ENCODE measurements around the gene TIMM23B. TPM values are rescaled to one million over a fixed set of nuclear protein-coding genes. Genes with fewer than 3 reads are reported as not detected.
"Not testable (repeated sequence)": the region's sequence is repeated elsewhere in the genome, so short reads cannot be mapped to it uniquely, and the experiment has no call there.

Gene TIMM23B
- total RNA-seq, 2 experiments from 2014 or later = 27.0 to 27.9 TPM

DNA sequence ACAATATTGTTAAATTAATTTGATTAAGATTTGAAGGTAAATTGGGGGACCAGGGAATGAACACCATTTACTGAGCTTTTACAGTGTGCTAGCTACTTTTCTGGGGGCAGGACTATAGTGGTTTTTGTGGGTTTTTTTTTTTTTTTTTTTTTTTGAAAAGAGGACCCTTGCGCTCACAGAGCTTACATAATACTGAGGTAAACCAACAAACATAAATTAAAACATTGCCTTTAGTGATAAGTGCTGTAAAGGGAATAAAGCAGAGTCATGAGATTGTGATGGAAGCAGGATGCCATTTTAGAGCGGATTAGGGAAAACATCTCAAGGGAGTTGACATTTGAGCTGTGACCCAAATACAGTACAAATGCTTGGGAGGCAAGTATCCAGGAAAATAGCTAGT lies 1.8 kb downstream of the TIMM23B start:
- Mint-ChIP-seq H3K4me3 (peak overlapping the region; percentile 2), H3K27ac (peak overlapping the region; percentile 65), H3K4me1 (peaks cover 39% of the 10 kb centered on the region), H3K36me3 (ENCODE audit: low read depth) (peaks cover 27% of the 10 kb centered on the region)
- CTCF ChIA-PET, POLR2A ChIA-PET, H3K27me3 Mint-ChIP-seq, DNase-seq, H3K9me3 Mint-ChIP-seq: not testable (repeated sequence)

DNA sequence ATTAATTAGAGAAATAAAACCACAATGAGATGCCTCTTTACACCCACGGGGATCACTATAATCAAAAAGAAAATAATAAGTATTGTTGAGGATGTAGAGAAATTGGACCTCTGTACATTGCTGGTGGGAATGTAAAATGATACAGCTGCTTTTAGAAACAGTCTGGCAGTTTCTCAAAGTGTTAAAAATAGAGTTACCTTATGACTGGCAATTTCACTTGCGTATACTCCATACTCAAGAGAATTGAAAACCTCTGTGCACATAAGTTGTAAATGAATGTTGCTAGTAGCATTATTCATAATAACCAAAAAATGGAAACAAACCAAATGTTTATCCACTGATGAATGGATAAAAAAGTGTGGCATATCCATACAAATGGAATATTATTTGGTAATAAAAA lies 6.3 kb downstream of the TIMM23B start:
- POLR2A ChIA-PET, H3K27me3 Mint-ChIP-seq, H3K27ac Mint-ChIP-seq, H3K9me3 Mint-ChIP-seq, H3K4me3 Mint-ChIP-seq, CTCF ChIA-PET, DNase-seq: not testable (repeated sequence)
- Mint-ChIP-seq H3K36me3 (ENCODE audit: low read depth) (peaks cover 28% of the 10 kb centered on the region), H3K4me1 (peaks cover 20% of the 10 kb centered on the region)

DNA sequence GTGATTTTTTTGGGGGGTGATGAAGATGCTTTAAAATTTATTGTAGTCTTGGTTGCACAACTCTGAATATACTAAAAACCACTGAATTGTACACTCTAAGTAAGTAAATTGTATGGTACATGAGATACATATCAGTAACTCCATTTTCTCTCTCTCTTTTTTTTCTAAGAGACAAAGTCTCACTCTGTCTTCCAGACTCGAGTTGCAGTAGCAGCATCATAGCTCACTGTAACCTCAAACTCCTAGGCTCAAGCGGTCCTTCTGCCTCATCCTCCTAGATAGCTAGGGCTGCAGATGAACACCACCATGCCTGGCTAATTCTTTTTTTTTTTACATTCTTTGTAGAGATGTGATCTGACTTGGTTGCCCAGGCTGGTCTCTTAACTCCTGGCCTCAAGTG lies 6.9 kb downstream of the TIMM23B start:
- H3K27ac Mint-ChIP-seq, CTCF ChIA-PET, DNase-seq, H3K27me3 Mint-ChIP-seq, H3K4me3 Mint-ChIP-seq, POLR2A ChIA-PET, H3K9me3 Mint-ChIP-seq: not testable (repeated sequence)
- H3K36me3 Mint-ChIP-seq (ENCODE audit: low read depth) = peaks cover 28% of the 10 kb centered on the region
- H3K4me1 Mint-ChIP-seq = peaks cover 15% of the 10 kb centered on the region

DNA sequence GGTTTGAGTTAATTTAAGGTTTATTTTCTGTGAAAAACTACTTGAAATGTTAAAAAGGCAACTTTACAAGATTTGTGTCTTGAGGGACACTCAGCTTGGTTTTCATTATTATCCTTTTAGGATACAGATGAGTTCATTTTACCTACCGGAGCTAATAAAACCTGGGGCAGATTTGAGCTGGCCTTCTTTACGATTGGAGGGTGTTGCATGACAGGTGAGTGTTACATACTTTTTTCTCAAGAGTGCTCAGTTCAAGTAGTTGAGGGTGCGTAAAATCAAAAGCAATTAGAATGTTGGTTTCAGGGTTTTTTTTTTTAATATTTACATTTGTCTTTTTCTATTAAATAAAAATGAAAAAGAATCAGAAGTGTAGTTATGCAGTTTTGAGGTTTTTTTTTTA lies 10.2 kb downstream of the TIMM23B start:
- H3K27me3 Mint-ChIP-seq, H3K4me3 Mint-ChIP-seq, H3K4me1 Mint-ChIP-seq, POLR2A ChIA-PET, H3K27ac Mint-ChIP-seq, CTCF ChIA-PET, H3K9me3 Mint-ChIP-seq, DNase-seq: not testable (repeated sequence)
- peaks cover 18% of the 10 kb centered on the region for H3K36me3 Mint-ChIP-seq (ENCODE audit: low read depth)

DNA sequence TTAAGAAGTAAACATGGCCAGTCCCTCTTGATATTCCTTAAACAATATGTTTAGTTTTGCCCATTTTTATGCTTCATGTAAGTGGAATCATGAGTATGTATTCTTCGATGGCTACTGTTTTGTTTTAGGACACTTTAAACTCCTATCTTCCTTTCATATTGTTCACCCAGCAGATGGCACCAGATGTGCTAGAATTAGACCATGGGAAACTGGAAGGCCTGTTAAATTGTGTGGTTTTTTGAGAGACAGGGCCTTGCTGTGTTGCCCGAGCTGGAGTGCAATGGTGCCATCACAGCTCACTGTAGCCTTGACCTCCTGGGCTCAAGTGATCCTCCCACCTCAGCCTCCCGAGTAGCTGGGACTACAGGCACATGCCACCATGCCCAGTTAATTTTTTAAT lies 11.3 kb downstream of the TIMM23B start:
- H3K4me3 Mint-ChIP-seq, H3K9me3 Mint-ChIP-seq, POLR2A ChIA-PET, CTCF ChIA-PET, H3K27ac Mint-ChIP-seq, H3K27me3 Mint-ChIP-seq, H3K4me1 Mint-ChIP-seq: not testable (repeated sequence)
- DNase-seq = peak; percentile 11
- peaks cover 19% of the 10 kb centered on the region for H3K36me3 Mint-ChIP-seq (ENCODE audit: low read depth)

DNA sequence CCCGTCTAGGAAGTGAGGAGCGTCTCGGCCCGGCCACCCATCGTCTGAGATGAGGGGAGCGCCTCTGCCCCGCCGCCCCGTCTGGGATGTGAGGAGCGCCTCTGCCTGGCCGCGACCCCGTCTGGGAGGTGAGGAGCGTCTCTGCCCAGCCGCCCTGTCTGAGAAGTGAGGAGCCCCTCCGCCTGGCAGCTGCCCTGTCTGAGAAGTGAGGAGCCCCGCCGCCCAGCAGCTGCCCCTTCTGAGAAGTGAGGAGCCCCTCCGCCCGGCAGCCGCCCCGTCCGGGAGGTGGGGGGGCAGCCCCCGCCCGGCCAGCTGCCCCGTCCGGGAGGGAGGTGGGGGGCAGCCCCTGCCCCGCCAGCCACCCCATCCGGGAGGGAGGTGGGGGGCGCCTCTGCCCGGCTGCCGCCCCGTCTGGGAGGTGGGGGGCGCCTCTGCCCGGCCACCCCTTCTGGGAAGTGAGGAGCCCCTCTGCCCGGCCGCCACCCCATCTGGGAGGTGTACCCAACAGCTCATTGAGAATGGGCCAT lies 28.5 kb downstream of the TIMM23B start:
- H3K4me1 Mint-ChIP-seq, H3K27ac Mint-ChIP-seq, DNase-seq, CTCF ChIA-PET, H3K9me3 Mint-ChIP-seq, POLR2A ChIA-PET, H3K4me3 Mint-ChIP-seq, H3K27me3 Mint-ChIP-seq: not testable (repeated sequence)
- peaks cover 13% of the 10 kb centered on the region for H3K36me3 Mint-ChIP-seq (ENCODE audit: low read depth)

DNA sequence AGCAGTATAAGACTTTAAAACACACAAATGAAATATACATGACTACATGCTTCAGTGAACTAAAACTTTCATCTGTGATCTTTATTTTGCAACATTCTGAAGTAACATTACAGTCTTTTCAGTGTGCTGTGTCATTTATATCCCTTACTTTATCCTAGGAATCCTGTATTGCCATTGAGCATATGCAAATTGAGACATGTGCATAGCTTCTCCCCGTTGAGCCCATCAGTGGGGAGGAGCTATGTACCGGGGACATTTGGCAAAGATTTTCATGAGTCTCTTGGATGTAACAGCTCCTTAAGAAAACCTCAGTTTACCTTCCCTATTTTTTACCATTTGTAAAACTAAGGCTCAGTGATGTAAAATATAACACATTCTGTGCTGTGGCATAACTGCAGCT lies 29.6 kb downstream of the TIMM23B start:
- H3K27ac Mint-ChIP-seq, H3K4me3 Mint-ChIP-seq, H3K4me1 Mint-ChIP-seq, H3K27me3 Mint-ChIP-seq, CTCF ChIA-PET, DNase-seq, H3K9me3 Mint-ChIP-seq, POLR2A ChIA-PET: not testable (repeated sequence)
- H3K36me3 Mint-ChIP-seq (ENCODE audit: low read depth) = peaks cover 13% of the 10 kb centered on the region

DNA sequence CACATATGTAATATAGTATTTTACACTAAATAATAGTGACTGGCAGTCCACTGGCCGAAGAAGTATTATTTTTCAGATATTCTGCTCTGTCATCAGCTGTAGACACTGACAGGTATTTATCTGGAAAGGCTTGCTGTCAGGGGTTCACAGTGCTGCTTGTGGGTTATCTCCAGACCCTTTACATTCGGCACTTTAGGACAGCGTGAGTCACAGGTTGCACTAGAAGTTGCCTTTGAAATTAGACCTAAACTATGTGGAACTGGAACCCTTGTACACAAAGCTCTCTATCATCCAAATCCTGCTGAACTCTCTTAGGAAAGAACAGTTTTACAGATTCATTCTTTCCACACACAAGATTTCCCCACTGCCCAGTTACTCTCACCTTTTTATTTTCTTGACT lies 30.2 kb downstream of the TIMM23B start:
- CTCF ChIA-PET, H3K27me3 Mint-ChIP-seq, H3K9me3 Mint-ChIP-seq, DNase-seq, POLR2A ChIA-PET, H3K4me3 Mint-ChIP-seq, H3K4me1 Mint-ChIP-seq, H3K27ac Mint-ChIP-seq: not testable (repeated sequence)
- H3K36me3 Mint-ChIP-seq (ENCODE audit: low read depth) = peaks cover 13% of the 10 kb centered on the region

DNA sequence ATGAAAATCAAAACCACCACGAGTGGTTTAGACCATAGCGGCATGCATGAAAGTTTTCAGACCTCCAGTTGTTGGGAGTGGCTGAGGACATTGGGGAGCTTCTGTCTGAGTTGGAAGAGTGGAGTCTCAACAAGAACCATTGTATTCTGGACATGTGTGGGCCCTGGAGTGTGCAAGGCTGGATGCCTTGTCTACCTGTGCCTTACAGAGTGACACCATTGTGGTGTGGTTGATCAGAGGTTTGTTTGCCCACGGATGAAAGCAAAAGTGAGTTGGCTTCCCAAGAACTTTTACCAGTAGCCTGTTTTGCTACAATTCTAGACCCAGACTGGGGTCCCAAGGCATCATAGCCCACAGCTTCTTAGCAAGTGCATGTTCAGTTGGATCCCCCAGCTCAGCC lies 35.9 kb downstream of the TIMM23B start:
- DNase-seq; H3K27ac Mint-ChIP-seq; POLR2A ChIA-PET; H3K9me3 Mint-ChIP-seq; H3K4me3 Mint-ChIP-seq; H3K4me1 Mint-ChIP-seq; H3K36me3 Mint-ChIP-seq (ENCODE audit: low read depth); H3K27me3 Mint-ChIP-seq; CTCF ChIA-PET: not testable (repeated sequence)

DNA sequence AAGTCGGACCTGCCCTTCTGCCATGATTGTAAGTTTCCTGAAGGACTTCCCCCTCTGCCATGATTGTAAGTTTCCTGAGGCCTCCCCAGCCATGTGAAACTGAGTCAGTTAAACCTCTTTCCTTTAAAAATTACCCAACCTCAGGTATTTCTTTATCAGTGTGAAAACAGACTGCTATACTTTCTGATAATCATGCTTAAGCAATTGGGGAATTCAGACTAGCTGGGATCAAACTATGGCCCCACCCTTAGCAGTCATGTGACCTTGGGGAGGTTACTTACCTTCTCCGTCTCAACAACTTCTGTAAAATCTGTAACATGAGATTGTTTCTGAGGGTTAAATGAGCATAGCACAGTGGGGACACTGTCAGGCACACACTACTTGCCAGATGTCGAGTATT lies 45.4 kb downstream of the TIMM23B start:
- H3K4me3 Mint-ChIP-seq; H3K27ac Mint-ChIP-seq; H3K27me3 Mint-ChIP-seq; H3K9me3 Mint-ChIP-seq; H3K4me1 Mint-ChIP-seq; H3K36me3 Mint-ChIP-seq (ENCODE audit: low read depth); POLR2A ChIA-PET; DNase-seq; CTCF ChIA-PET: not testable (repeated sequence)

DNA sequence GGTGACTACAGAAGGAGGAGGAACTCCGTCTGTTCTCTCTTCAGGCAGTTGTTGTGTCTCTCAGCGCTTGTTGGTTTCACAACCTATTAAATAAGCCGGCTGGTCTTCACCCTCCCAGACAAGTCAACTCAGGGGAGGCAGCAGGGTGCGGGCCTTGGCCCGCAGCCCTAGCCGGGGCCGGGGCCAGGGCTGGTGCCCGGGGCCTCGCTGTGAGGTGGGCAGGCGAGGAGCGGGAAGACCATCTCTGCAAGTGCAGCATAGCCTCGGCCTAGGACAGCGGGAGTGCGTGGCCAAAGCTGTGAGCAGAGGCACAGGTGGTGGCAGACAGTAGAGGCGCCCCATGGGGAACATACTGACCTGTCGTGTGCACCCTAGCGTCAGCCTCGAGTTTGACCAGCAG lies 46.5 kb downstream of the TIMM23B start, which contains the start of gene AGAP6:
Gene AGAP6, plus strand, starts transcription at position 31 of the 400 bp plus-strand sequence. Its CDS starts 310 bp downstream, at position 341.
- CTCF ChIA-PET; POLR2A ChIA-PET; H3K36me3 Mint-ChIP-seq (ENCODE audit: low read depth); H3K9me3 Mint-ChIP-seq; H3K4me3 Mint-ChIP-seq; H3K27ac Mint-ChIP-seq; H3K4me1 Mint-ChIP-seq; H3K27me3 Mint-ChIP-seq; DNase-seq: not testable (repeated sequence)

DNA sequence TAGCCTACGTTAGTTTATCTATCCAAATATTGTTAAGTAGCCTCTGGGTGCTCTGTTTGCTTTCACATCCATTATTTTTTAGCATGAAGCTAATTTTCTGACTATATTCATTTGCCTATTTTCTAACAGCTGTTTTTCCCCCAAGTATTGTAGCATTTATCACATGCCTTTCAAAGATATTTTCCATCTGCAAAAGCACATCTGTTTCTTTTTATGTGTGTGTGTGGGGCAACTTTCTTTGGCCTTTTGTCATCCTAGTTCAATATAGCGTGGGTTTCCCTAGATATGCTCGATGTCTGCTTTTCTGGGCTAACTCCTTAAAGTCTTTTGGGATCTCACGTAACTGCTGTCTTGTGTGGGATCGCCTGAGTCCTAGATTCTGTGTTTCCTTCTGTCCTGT lies 53.5 kb downstream of the TIMM23B start:
- H3K27ac Mint-ChIP-seq, POLR2A ChIA-PET, H3K9me3 Mint-ChIP-seq: not testable (repeated sequence)

DNA sequence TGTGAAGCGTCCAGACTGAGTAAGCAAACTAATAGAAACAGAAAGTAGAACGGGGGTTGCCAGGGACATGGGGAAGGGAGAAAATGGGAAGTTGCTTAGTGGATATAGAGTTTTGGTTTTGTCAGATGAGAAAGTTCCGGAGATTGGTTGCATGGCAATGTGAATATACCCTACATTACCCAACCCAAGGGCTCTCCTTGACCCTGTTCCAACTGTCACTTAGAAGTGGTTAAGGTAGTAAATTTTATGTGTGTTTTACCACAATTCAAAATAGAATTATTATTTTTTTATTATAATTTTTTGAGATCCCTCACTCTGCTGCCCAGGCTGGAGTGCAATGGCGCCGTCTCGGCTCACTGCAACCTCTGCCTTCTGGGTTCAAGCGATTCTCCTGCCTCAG lies 72.2 kb downstream of the TIMM23B start:
- CTCF ChIA-PET; POLR2A ChIA-PET; DNase-seq; H3K4me1 Mint-ChIP-seq; H3K9me3 Mint-ChIP-seq; H3K27me3 Mint-ChIP-seq; H3K36me3 Mint-ChIP-seq (ENCODE audit: low read depth); H3K4me3 Mint-ChIP-seq; H3K27ac Mint-ChIP-seq: not testable (repeated sequence)

More for the DNA sequence above, 53.5 kb downstream of the TIMM23B start:
- H3K4me3 Mint-ChIP-seq; DNase-seq; CTCF ChIA-PET; H3K27me3 Mint-ChIP-seq; H3K36me3 Mint-ChIP-seq (ENCODE audit: low read depth); H3K4me1 Mint-ChIP-seq: not testable (repeated sequence)

DNA sequence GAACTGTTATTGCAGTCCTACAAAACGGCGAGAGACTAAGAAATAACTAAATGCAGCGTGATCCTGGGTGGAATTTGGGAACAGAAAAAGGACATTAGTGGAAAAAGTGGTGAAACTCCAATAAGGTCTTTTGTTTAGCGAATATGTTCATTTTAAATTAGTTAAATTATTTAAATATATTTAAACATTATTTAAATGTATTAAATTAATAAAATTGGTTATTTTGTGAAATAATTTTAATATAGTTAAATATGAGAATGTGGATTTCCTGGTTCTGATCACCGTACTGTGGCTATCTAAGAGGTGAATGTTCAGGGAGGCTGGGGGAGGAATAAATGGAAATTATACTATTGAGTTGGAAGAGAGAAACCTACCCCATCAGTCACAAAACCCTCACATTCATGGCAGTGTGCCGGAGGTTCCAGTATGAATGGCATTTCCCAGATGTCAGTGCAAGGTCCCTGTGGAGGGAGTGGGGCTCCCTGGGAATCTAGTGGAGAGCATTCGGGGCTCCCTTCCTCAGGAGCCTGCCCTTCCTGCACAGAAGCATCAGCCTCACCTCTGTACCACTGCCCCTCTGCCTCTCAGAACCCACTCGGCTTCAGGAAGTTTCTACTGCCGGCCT lies 73.9 kb downstream of the TIMM23B start:
- H3K27ac Mint-ChIP-seq; CTCF ChIA-PET; H3K4me3 Mint-ChIP-seq; H3K9me3 Mint-ChIP-seq; H3K36me3 Mint-ChIP-seq (ENCODE audit: low read depth); H3K4me1 Mint-ChIP-seq; DNase-seq; H3K27me3 Mint-ChIP-seq; POLR2A ChIA-PET: not testable (repeated sequence)

Measured in activated CD4-positive, alpha-beta T cell treated with anti-CD3 and anti-CD28 coated beads, Interleukin-2, amount 10 ng/mL, durations not matched to agents 7 days and 5 days (primary cell).